Thyroid gland (tissue), 4 donors: Measurements from ENCODE around the gene FOXP3.

Source experiments
- POLR2A ChIP-seq, 2 donors: fragments of 450-650 bp; IDR thresholded peaks; one replicate each; pipeline ENCODE4 v1.6.1; 2017; ENCODE audit warnings: antibody characterized with exemption in 2 of 2, mild to moderate bottlenecking in 2 of 2, moderate library complexity in 1 of 2
- TF ChIP-seq, protein P1 (sequence below), 6 experiments: fragments of 200-600 bp in 3 of 6; fragments of 450-650 bp in 3 of 6; sonication (generic) in 3 of 6; IDR thresholded peaks; one replicate each; pipeline ENCODE4 v1.5.1; 2016 to 2019; ENCODE audit warnings: antibody characterized with exemption in 6 of 6, mild to moderate bottlenecking in 2 of 6, inconsistent platforms in 1 of 6, moderate library complexity in 1 of 6

DNA sequence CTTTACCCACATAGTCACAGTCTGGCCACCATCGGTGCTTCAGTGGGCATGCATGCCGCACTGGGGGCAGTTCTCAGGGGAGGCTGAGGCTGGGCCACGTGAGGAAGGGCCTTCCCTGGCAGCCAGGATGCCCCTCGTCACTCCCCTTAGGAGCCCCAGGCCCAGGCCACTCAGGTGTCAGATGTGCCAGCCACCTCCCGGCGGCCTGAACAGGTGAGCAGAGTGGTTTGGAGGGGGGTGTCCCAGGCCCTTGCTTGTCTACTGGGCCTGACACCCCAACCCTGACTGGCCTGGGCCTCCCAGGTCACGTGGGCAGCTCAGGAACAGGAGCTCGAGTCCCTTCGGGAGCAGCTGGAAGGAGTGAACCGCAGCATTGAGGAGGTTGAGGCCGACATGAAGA is 17.2 kb downstream of the FOXP3 start:
- TF ChIP-seq, protein P1, sequence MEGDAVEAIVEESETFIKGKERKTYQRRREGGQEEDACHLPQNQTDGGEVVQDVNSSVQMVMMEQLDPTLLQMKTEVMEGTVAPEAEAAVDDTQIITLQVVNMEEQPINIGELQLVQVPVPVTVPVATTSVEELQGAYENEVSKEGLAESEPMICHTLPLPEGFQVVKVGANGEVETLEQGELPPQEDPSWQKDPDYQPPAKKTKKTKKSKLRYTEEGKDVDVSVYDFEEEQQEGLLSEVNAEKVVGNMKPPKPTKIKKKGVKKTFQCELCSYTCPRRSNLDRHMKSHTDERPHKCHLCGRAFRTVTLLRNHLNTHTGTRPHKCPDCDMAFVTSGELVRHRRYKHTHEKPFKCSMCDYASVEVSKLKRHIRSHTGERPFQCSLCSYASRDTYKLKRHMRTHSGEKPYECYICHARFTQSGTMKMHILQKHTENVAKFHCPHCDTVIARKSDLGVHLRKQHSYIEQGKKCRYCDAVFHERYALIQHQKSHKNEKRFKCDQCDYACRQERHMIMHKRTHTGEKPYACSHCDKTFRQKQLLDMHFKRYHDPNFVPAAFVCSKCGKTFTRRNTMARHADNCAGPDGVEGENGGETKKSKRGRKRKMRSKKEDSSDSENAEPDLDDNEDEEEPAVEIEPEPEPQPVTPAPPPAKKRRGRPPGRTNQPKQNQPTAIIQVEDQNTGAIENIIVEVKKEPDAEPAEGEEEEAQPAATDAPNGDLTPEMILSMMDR (IDR thresholded peaks at IDR 0.05) = no peak
- TF ChIP-seq POLR2A (IDR thresholded peaks at IDR 0.05) = no peak
